Endodermal cell (in vitro differentiated cells): ENCODE data around the gene VPS54. TPM values are rescaled to one million over a fixed set of nuclear protein-coding genes. Genes with fewer than 3 reads are reported as not detected.

Experiments used
- DNase-seq: peaks from one replicate; pipeline ENCODE4 v3.0.0-alpha.2; 2017
- H3K27ac ChIP-seq: 2 replicates; pipeline ENCODE4 v1.5.1; 2013; ENCODE audit warnings: mild to moderate bottlenecking, low read depth, low read length, moderate library complexity
- H3K27me3 ChIP-seq: 2 replicates; pipeline ENCODE4 v1.6.1; 2013; ENCODE audit warnings: mild to moderate bottlenecking, low read length, moderate library complexity; ENCODE audit not compliant: insufficient read depth, control insufficient read depth, poor library complexity, severe bottlenecking
- H3K36me3 ChIP-seq: 2 replicates; pipeline ENCODE4 v1.7.0; 2013; ENCODE audit warnings: mild to moderate bottlenecking, low read length, moderate library complexity; ENCODE audit not compliant: control insufficient read depth, insufficient read depth
- H3K4me1 ChIP-seq: one replicate; pipeline ENCODE4 v1.7.0; 2013; ENCODE audit warnings: low read length; ENCODE audit not compliant: control insufficient read depth, insufficient read depth
- H3K4me3 ChIP-seq: 2 replicates; pipeline ENCODE4 v1.5.1; 2013; ENCODE audit warnings: mild to moderate bottlenecking, low read length, moderate library complexity
- H3K9ac ChIP-seq: 2 replicates; pipeline ENCODE4 v1.6.1; 2013; ENCODE audit warnings: mild to moderate bottlenecking, low read length, moderate library complexity; ENCODE audit not compliant: poor library complexity, severe bottlenecking; ENCODE audit errors: extremely low read depth
- H3K9me3 ChIP-seq: 2 replicates; pipeline ENCODE4 v1.6.1; 2013; ENCODE audit warnings: mild to moderate bottlenecking, low read length, moderate library complexity; ENCODE audit not compliant: control insufficient read depth
- H3K27ac Mint-ChIP-seq: 2 replicates; pipeline ENCODE4 v1.8.0; 2020; ENCODE audit warnings: mixed read lengths
- H3K27me3 Mint-ChIP-seq: 2 replicates; pipeline ENCODE4 v1.8.0; 2021; ENCODE audit warnings: mild to moderate bottlenecking, mixed read lengths; ENCODE audit not compliant: insufficient read depth
- H3K36me3 Mint-ChIP-seq: 2 replicates; pipeline ENCODE4 v1.8.0; 2020; ENCODE audit warnings: low read depth, mixed read lengths
- H3K4me1 Mint-ChIP-seq: 2 replicates; pipeline ENCODE4 v1.8.0; 2020; ENCODE audit warnings: mixed read lengths
- H3K4me3 Mint-ChIP-seq: 2 replicates; pipeline ENCODE4 v1.8.0; 2020; ENCODE audit warnings: mild to moderate bottlenecking, moderate library complexity, mixed read lengths
- H3K9me3 Mint-ChIP-seq: 2 replicates; pipeline ENCODE4 v1.8.0; 2020; ENCODE audit warnings: mild to moderate bottlenecking, mixed read lengths
- WGBS, 2 experiments: methylation state at CpG; one replicate each; pipeline versions ENCODE4 v1.1.5 to v1.1.7; 2013; ENCODE audit warnings: missing lambda C conversion rate in 2 of 2, mixed read lengths in 1 of 2; ENCODE audit not compliant: insufficient coverage in 1 of 2, insufficient read length in 1 of 2; 5-methylcytosine and 5-hydroxymethylcytosine counted together
- total RNA-seq, 2 donors: library from RNA; stranded (reverse); fragmentation: NEBNext Ultra II Directional in 1 of 2; extraction: Animal tissue kit (Norgen Biotek cat#: 25700) in 1 of 2; gene quantifications; 2 replicates in 1 of 2; 3 replicates in 1 of 2; pipeline ENCODE4 v1.2.1, GENCODE V29; 2021
- TF ChIP-seq, protein P1 (sequence below): fragments of 200-600 bp; sonication (generic); conservative IDR thresholded peaks from 2 replicates; pipeline ENCODE4 v1.5.0; 2021; ENCODE audit warnings: antibody characterized with exemption, mild to moderate bottlenecking

The VPS54 gene
- total RNA-seq, 2 donors from 2014 or later = 18.4 to 25.7 TPM

DNA sequence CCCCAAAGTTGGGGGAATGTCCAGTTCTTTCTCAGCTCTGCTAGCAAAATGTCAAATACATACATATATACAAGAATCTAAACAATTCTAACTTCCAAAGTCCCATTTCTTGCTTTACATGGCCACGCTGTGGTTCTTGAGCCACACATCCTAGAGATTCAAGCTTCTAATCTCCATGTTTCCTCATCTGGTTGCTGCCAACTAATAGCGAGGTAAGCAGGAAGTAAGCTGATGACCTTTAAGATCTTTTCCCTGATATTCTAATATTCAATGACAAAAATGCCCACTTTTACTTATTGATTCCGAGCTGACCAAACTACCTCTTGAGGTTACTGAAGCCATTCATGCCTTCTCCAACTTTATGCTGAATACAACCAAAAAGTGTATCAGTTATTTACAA is 3.3 kb downstream of the VPS54 start:
- Histone ChIP-seq H3K4me1 (no peaks in the 10 kb centered on the region), H3K4me3 (no peak overlapping the region), H3K27ac (no peak overlapping the region), H3K36me3 (no peaks in the 10 kb centered on the region), H3K27me3 (no peaks in the 10 kb centered on the region), H3K9me3 (no peaks in the 10 kb centered on the region), H3K9ac (no peak overlapping the region)
- Mint-ChIP-seq H3K36me3 (peaks cover 2% of the 10 kb centered on the region), H3K27me3 (no peaks in the 10 kb centered on the region), H3K9me3 (no peaks in the 10 kb centered on the region), H3K4me1 (peaks cover 21% of the 10 kb centered on the region), H3K27ac (no peak overlapping the region), H3K4me3 (no peak overlapping the region)
- no peak for DNase-seq
- TF ChIP-seq, protein P1, sequence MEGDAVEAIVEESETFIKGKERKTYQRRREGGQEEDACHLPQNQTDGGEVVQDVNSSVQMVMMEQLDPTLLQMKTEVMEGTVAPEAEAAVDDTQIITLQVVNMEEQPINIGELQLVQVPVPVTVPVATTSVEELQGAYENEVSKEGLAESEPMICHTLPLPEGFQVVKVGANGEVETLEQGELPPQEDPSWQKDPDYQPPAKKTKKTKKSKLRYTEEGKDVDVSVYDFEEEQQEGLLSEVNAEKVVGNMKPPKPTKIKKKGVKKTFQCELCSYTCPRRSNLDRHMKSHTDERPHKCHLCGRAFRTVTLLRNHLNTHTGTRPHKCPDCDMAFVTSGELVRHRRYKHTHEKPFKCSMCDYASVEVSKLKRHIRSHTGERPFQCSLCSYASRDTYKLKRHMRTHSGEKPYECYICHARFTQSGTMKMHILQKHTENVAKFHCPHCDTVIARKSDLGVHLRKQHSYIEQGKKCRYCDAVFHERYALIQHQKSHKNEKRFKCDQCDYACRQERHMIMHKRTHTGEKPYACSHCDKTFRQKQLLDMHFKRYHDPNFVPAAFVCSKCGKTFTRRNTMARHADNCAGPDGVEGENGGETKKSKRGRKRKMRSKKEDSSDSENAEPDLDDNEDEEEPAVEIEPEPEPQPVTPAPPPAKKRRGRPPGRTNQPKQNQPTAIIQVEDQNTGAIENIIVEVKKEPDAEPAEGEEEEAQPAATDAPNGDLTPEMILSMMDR = no peak
- WGBS, 2 experiments = 94 to 100% methylated on average over 2 to 3 of the region's 3 CpGs

DNA sequence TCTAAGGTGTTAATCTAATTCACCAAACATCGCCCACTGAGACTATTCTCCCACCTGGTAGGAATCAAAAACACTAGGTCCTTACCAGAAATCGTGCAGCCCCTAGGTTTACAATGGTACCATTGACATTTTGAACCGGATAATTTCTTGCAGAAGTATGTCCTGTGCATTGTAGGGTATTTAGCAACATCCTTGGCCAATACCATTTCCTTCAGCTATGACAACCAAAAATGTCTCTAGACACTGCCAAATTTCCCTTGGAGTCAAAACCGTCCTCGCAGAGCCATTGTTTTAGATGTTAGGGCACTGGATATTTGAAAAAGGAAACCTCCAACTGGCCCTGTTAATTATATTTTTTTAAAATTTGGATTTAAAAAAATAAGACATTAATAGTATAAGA is 3.8 kb downstream of the VPS54 start:
- Mint-ChIP-seq H3K27ac (peak overlapping the region; percentile 36), H3K9me3 (no peaks in the 10 kb centered on the region), H3K27me3 (no peaks in the 10 kb centered on the region), H3K4me1 (peaks cover 21% of the 10 kb centered on the region), H3K4me3 (no peak overlapping the region), H3K36me3 (peaks cover 2% of the 10 kb centered on the region)
- WGBS, 2 experiments = 90 to 98% methylated on average over 2 to 5 of the region's 5 CpGs
- TF ChIP-seq, protein P1 = no peak
- Histone ChIP-seq H3K4me1 (no peaks in the 10 kb centered on the region), H3K4me3 (no peak overlapping the region), H3K36me3 (no peaks in the 10 kb centered on the region), H3K9me3 (no peaks in the 10 kb centered on the region), H3K27me3 (no peaks in the 10 kb centered on the region), H3K9ac (no peak overlapping the region), H3K27ac (no peak overlapping the region)
- no peak for DNase-seq

DNA sequence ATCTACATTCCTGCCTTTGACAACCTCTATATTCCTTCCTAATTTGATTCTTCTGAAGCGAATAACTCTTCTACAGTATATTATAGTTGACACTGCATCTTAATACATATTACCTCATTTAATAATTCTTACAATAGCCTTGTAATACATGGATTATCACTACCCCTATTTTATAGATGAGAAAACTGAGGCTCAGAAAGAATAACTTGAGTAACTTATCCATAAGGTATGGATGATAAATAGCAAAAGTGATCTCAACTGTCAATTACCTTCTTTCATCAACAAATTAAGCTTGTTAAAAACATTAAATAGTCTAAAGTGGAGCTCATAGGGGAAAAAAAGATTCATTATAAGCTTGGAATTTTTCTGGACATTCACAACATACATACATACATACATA is 4.6 kb downstream of the VPS54 start:
- Histone ChIP-seq H3K9me3 (no peaks in the 10 kb centered on the region), H3K4me1 (no peaks in the 10 kb centered on the region), H3K9ac (no peak overlapping the region), H3K27me3 (no peaks in the 10 kb centered on the region), H3K4me3 (no peak overlapping the region), H3K36me3 (no peaks in the 10 kb centered on the region), H3K27ac (no peak overlapping the region)
- Mint-ChIP-seq H3K4me1 (peaks cover 16% of the 10 kb centered on the region), H3K36me3 (peaks cover 2% of the 10 kb centered on the region), H3K4me3 (no peak overlapping the region), H3K27me3 (no peaks in the 10 kb centered on the region), H3K27ac (no peak overlapping the region), H3K9me3 (no peaks in the 10 kb centered on the region)
- TF ChIP-seq, protein P1 = no peak
- DNase-seq = no peak
- 100% methylated on average over 1 of the region's 1 CpG for WGBS, 2 experiments
